DMS114 treated with DMSO at 0.1 percent for 48 hours (cell line): Measurements from ENCODE around the gene COL6A1.

Experiments used
- DNase-seq: peaks from one replicate; lab custom pipeline; 2025; ENCODE audit not compliant: unreplicated experiment; lab: John Stamatoyannopoulos, UW

Gene COL6A1

GRCh38 chr21:46025113-46025770, 43.7 kb downstream of the COL6A1 start:
- DNase-seq = no peak

GRCh38 chr21:46027851-46028493, 46.4 kb downstream of the COL6A1 start:
- DNase-seq = no peak

- no peak for DNase-seq
Observed at GRCh38 chr21:46028573-46029091, 47.1 kb downstream of the COL6A1 start.

- DNase-seq = no peak
Observed at GRCh38 chr21:46029186-46029924, 47.8 kb downstream of the COL6A1 start.

GRCh38 chr21:46031484-46031883, 49.9 kb downstream of the COL6A1 start:
- no peak for DNase-seq

- DNase-seq = no peak
Observed at GRCh38 chr21:46032100-46032499, 50.5 kb downstream of the COL6A1 start.

GRCh38 chr21:46033410-46034400, 52.1 kb downstream of the COL6A1 start:
- no peak for DNase-seq

GRCh38 chr21:46035809-46036695, 54.5 kb downstream of the COL6A1 start:
- DNase-seq = no peak

- DNase-seq = no peak
Observed at GRCh38 chr21:46036696-46037330, 55.2 kb downstream of the COL6A1 start.

GRCh38 chr21:46037331-46038325, 56.1 kb downstream of the COL6A1 start:
- no peak for DNase-seq

- DNase-seq = no peak
Observed at GRCh38 chr21:46038341-46038829, 56.8 kb downstream of the COL6A1 start.

- DNase-seq = no peak
Observed at GRCh38 chr21:46038871-46039397, 57.4 kb downstream of the COL6A1 start.

- DNase-seq = no peak
Observed at GRCh38 chr21:46039891-46040660, 58.5 kb downstream of the COL6A1 start.

GRCh38 chr21:46040707-46041106, 59.1 kb downstream of the COL6A1 start:
- no peak for DNase-seq

GRCh38 chr21:46041183-46041582, 59.6 kb downstream of the COL6A1 start:
- DNase-seq = no peak

- no peak for DNase-seq
Observed at GRCh38 chr21:46045154-46045553, 63.6 kb downstream of the COL6A1 start.

- no peak for DNase-seq
Observed at GRCh38 chr21:46046471-46046870, 64.9 kb downstream of the COL6A1 start.
